H9 (cell line): ENCODE data around the gene CREB3L2. TPM values are rescaled to one million over a fixed set of nuclear protein-coding genes. Genes with fewer than 3 reads are reported as not detected.

Experiments used
- DNase-seq: peaks from one replicate; pipeline ENCODE4 v3.0.0-alpha.2; 2017
- H2AFZ ChIP-seq: one replicate; pipeline ENCODE4 v1.6.1; 2013; ENCODE audit warnings: mild to moderate bottlenecking, low read length, control low read depth, moderate library complexity
- H2AK5ac ChIP-seq: 2 replicates; pipeline ENCODE4 v1.6.1; 2013; ENCODE audit warnings: low read length, control low read depth, mixed read lengths; ENCODE audit not compliant: insufficient read length
- H2BK120ac ChIP-seq: one replicate; pipeline ENCODE4 v1.6.1; 2013; ENCODE audit warnings: low read depth, mild to moderate bottlenecking, low read length, control low read depth, inconsistent platforms; ENCODE audit not compliant: poor library complexity, severe bottlenecking
- H2BK12ac ChIP-seq: 2 replicates; pipeline ENCODE4 v1.6.1; 2013; ENCODE audit warnings: low read length, control low read depth, mixed read lengths, low read depth; ENCODE audit not compliant: insufficient read length
- H2BK15ac ChIP-seq: 2 replicates; pipeline ENCODE4 v1.6.1; 2013; ENCODE audit warnings: low read depth, low read length, control low read depth
- H2BK20ac ChIP-seq: one replicate; pipeline ENCODE4 v1.6.1; 2013; ENCODE audit warnings: low read depth, mild to moderate bottlenecking, low read length, control low read depth, inconsistent platforms; ENCODE audit not compliant: poor library complexity, severe bottlenecking
- H2BK5ac ChIP-seq: 2 replicates; pipeline ENCODE4 v1.6.1; 2013; ENCODE audit warnings: low read length, control low read depth, mixed read lengths; ENCODE audit not compliant: insufficient read length
- H3K14ac ChIP-seq: 2 replicates; pipeline ENCODE4 v1.6.1; 2013; ENCODE audit warnings: low read length, control low read depth; ENCODE audit not compliant: insufficient read depth
- H3K18ac ChIP-seq: 2 replicates; pipeline ENCODE4 v1.6.1; 2013; ENCODE audit warnings: low read depth, mild to moderate bottlenecking, mixed read lengths, low read length, control low read depth; ENCODE audit not compliant: insufficient read length
- H3K23ac ChIP-seq: 2 replicates; pipeline ENCODE4 v1.6.1; 2013; ENCODE audit warnings: low read length, control low read depth, mixed read lengths, low read depth; ENCODE audit not compliant: insufficient read length
- H3K23me2 ChIP-seq: 2 replicates; pipeline ENCODE4 v1.6.1; 2013; ENCODE audit warnings: low read depth, mild to moderate bottlenecking, mixed read lengths, low read length, control low read depth; ENCODE audit not compliant: insufficient read length, poor library complexity, severe bottlenecking
- H3K27ac ChIP-seq: 2 replicates; pipeline ENCODE4 v1.5.1; 2013; ENCODE audit warnings: low read length, control low read depth, mixed read lengths, low read depth; ENCODE audit not compliant: insufficient read length
- H3K27me3 ChIP-seq: 2 replicates; pipeline ENCODE4 v1.6.1; 2013; ENCODE audit warnings: low read length, control low read depth, inconsistent platforms; ENCODE audit not compliant: insufficient read depth
- H3K4ac ChIP-seq: 2 replicates; pipeline ENCODE4 v1.6.1; 2013; ENCODE audit warnings: low read depth, mild to moderate bottlenecking, control low read depth, inconsistent platforms, low read length, moderate library complexity
- H3K4me1 ChIP-seq: 2 replicates; pipeline ENCODE4 v1.6.1; 2013; ENCODE audit warnings: low read length, control low read depth, inconsistent platforms; ENCODE audit not compliant: insufficient read depth
- H3K4me2 ChIP-seq: 2 replicates; pipeline ENCODE4 v1.6.1; 2013; ENCODE audit warnings: low read length, control low read depth, mixed read lengths; ENCODE audit not compliant: insufficient read length, insufficient read depth
- H3K56ac ChIP-seq: 2 replicates; pipeline ENCODE4 v1.6.1; 2013; ENCODE audit warnings: low read depth, mild to moderate bottlenecking, mixed read lengths, low read length, control low read depth; ENCODE audit not compliant: insufficient read length
- H3K79me1 ChIP-seq: 2 replicates; pipeline ENCODE4 v1.6.1; 2013; ENCODE audit warnings: low read depth, mild to moderate bottlenecking, moderate library complexity, low read length, control low read depth, inconsistent platforms; ENCODE audit not compliant: insufficient read depth, poor library complexity, severe bottlenecking
- H3K79me2 ChIP-seq: 2 replicates; pipeline ENCODE4 v1.6.1; 2013; ENCODE audit warnings: low read length, control low read depth, inconsistent platforms; ENCODE audit not compliant: insufficient read depth
- H3K9ac ChIP-seq: 2 replicates; pipeline ENCODE4 v1.6.1; 2013; ENCODE audit warnings: low read length, control low read depth, mixed read lengths; ENCODE audit not compliant: insufficient read length; ENCODE audit errors: extremely low read depth
- H3K9me3 ChIP-seq: one replicate; pipeline ENCODE4 v1.6.1; 2013; ENCODE audit warnings: low read depth, low read length, inconsistent platforms; ENCODE audit not compliant: control insufficient read depth
- H3T11ph ChIP-seq: one replicate; pipeline ENCODE4 v1.6.1; 2013; ENCODE audit warnings: mild to moderate bottlenecking, low read length, control low read depth, inconsistent platforms
- H4K20me1 ChIP-seq: one replicate; pipeline ENCODE4 v1.6.1; 2013; ENCODE audit not compliant: control insufficient read depth, insufficient read length, insufficient read depth
- H4K5ac ChIP-seq: 2 replicates; pipeline ENCODE4 v1.6.1; 2013; ENCODE audit warnings: low read depth, mild to moderate bottlenecking, mixed read lengths, low read length, control low read depth; ENCODE audit not compliant: insufficient read length
- H4K8ac ChIP-seq: replicated peaks from 2 replicates; pipeline ENCODE4 v1.6.1; 2013; ENCODE audit warnings: low read length, control low read depth, mixed read lengths, low read depth; ENCODE audit not compliant: insufficient read length
- H4K91ac ChIP-seq: 2 replicates; pipeline ENCODE4 v1.6.1; 2013; ENCODE audit warnings: low read depth, mild to moderate bottlenecking, moderate library complexity, mixed read lengths, low read length, control low read depth; ENCODE audit not compliant: insufficient read length
- H3K27ac Mint-ChIP-seq, 3 experiments: 2 replicates in 2 of 3; 3 replicates in 1 of 3; pipeline ENCODE4 v1.8.0; 2020 to 2021; ENCODE audit warnings: mixed read lengths in 3 of 3, mild to moderate bottlenecking in 1 of 3, moderate library complexity in 1 of 3
- H3K27me3 Mint-ChIP-seq: 2 replicates; pipeline ENCODE4 v1.8.0; 2021; ENCODE audit warnings: low read depth, mild to moderate bottlenecking, moderate library complexity, mixed read lengths
- H3K36me3 Mint-ChIP-seq, 3 experiments: 2 replicates in 2 of 3; 3 replicates in 1 of 3; pipeline ENCODE4 v1.8.0; 2020 to 2021; ENCODE audit warnings: low read depth in 3 of 3, mixed read lengths in 3 of 3; ENCODE audit not compliant: insufficient read depth in 1 of 3
- H3K4me1 Mint-ChIP-seq, 2 experiments: 2 replicates each; pipeline ENCODE4 v1.8.0; 2020; ENCODE audit warnings: mixed read lengths in 2 of 2
- H3K4me3 Mint-ChIP-seq, 2 experiments: 2 replicates in 1 of 2; 3 replicates in 1 of 2; pipeline ENCODE4 v1.8.0; 2020 to 2021; ENCODE audit warnings: mild to moderate bottlenecking in 2 of 2, mixed read lengths in 2 of 2, moderate library complexity in 1 of 2
- H3K9me3 Mint-ChIP-seq, 2 experiments: 2 replicates in 1 of 2; 3 replicates in 1 of 2; pipeline ENCODE4 v1.8.0; 2020; ENCODE audit warnings: mild to moderate bottlenecking in 2 of 2, mixed read lengths in 2 of 2, moderate library complexity in 1 of 2
- WGBS: extraction: QIAGEN DNeasy Blood & Tissue Kit; methylation state at CpG from one replicate; pipeline ENCODE4 v1.1.7; 2013; ENCODE audit warnings: missing lambda C conversion rate, low lambda C conversion rate, mixed read lengths; ENCODE audit not compliant: insufficient read length; ENCODE audit errors: extremely low coverage; 5-methylcytosine and 5-hydroxymethylcytosine counted together
- total RNA-seq: library from RNA; stranded (reverse); gene quantifications from 2 replicates; pipeline ENCODE4 v1.2.1, GENCODE V29; 2021
- TF ChIP-seq, protein P1 (sequence below): fragments of 200-600 bp; sonication (generic); conservative IDR thresholded peaks from 3 replicates; pipeline ENCODE4 v1.8.0; 2021; ENCODE audit warnings: antibody characterized with exemption, mild to moderate bottlenecking

Gene CREB3L2
- total RNA-seq, 1 experiment from 2014 or later: 60.7 TPM

DNA sequence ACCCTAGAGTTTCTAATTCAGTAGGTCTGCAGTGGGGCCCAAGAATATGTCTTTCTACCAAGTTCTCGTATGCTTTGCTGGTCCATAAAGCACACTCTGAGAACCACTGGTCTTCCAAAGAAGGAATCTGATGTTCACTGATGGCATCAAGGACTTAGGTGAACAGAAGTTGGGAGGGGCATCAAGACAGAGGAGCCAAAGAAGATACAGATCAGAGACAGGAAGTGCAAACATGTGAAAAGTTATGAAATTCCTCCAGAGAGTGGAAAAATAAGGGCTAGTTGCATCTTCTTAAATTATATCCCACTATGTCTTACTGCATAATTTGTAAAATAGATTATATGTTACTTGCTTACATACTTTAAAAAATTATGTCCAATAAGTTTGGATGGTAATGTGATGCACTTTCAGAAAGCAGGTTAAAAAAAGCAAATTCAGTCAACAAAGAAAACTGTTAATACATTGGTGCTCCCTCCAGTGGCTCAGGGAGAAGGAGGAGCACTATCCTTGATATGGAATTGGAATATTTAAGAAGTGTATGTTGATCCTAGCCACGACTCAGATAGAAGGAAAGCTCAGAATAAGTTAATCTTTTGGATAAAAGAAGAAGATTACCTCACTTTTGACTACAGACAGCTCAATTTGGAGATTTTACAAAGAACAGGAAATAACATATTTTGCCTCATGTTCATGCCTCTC, 35.8 kb downstream of the CREB3L2 start:
- WGBS: no CpG with 5 or more reads among the region's 2 CpGs
- TF ChIP-seq, protein P1, sequence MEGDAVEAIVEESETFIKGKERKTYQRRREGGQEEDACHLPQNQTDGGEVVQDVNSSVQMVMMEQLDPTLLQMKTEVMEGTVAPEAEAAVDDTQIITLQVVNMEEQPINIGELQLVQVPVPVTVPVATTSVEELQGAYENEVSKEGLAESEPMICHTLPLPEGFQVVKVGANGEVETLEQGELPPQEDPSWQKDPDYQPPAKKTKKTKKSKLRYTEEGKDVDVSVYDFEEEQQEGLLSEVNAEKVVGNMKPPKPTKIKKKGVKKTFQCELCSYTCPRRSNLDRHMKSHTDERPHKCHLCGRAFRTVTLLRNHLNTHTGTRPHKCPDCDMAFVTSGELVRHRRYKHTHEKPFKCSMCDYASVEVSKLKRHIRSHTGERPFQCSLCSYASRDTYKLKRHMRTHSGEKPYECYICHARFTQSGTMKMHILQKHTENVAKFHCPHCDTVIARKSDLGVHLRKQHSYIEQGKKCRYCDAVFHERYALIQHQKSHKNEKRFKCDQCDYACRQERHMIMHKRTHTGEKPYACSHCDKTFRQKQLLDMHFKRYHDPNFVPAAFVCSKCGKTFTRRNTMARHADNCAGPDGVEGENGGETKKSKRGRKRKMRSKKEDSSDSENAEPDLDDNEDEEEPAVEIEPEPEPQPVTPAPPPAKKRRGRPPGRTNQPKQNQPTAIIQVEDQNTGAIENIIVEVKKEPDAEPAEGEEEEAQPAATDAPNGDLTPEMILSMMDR: no peak; the same call in 2 of the 3 replicates
- Mint-ChIP-seq H3K4me1 (peaks cover 31 to 34% of the 10 kb centered on the region in 2 experiments), H3K4me3 (no peak overlapping the region), H3K9me3 (peaks cover 0 to 4% of the 10 kb centered on the region in 2 experiments; a peak in 2 of 5 replicates), H3K36me3 (peaks cover 11 to 37% (median 31%) of the 10 kb centered on the region in 3 experiments; a peak in 6 of 7 replicates), H3K27me3 (no peaks in the 10 kb centered on the region), H3K27ac (peak overlapping the region in 1 of 3 experiments; percentile 51; a peak in 1 of 7 replicates)
- Histone ChIP-seq H3K79me2 (peaks cover 3% of the 10 kb centered on the region; the same call in 1 of the 2 replicates), H3K9ac (no peak overlapping the region), H2BK20ac (no peak overlapping the region), H3K23me2 (no peaks in the 10 kb centered on the region), H3K56ac (no peak overlapping the region), H3K27ac (no peak overlapping the region), H2BK15ac (no peak overlapping the region), H3K79me1 (peaks cover 4% of the 10 kb centered on the region), H3K9me3 (no peaks in the 10 kb centered on the region), H3K27me3 (no peaks in the 10 kb centered on the region), H4K5ac (no peak overlapping the region), H3K4me1 (peaks cover 15% of the 10 kb centered on the region; the same call in 1 of the 2 replicates), H3K23ac (no peak overlapping the region), H4K8ac (no peak overlapping the region), H2BK120ac (no peak overlapping the region), H3K4me2 (no peak overlapping the region), H2BK12ac (no peak overlapping the region), H3T11ph (no peak overlapping the region), H2AFZ (no peak overlapping the region), H3K4ac (no peak overlapping the region), H4K91ac (no peak overlapping the region), H2AK5ac (no peak overlapping the region), H3K14ac (no peak overlapping the region), H3K18ac (no peak overlapping the region), H4K20me1 (no peaks in the 10 kb centered on the region), H2BK5ac (no peak overlapping the region)
- DNase-seq: no peak
